Neuron (in vitro differentiated cells): ENCODE results near the gene AP1S1.
"Not testable (repeated sequence)": the region's sequence is repeated elsewhere in the genome, so short reads cannot be mapped to it uniquely, and the experiment has no call there.

Experiments
- H2AFZ ChIP-seq: one replicate; pipeline ENCODE4 v1.6.1; 2013; ENCODE audit warnings: low read depth, mild to moderate bottlenecking, inconsistent platforms, low read length, moderate library complexity
- H3K27me3 ChIP-seq: one replicate; pipeline ENCODE4 v1.6.1; 2013; ENCODE audit warnings: low read length; ENCODE audit not compliant: insufficient read depth
- H3K36me3 ChIP-seq: one replicate; pipeline ENCODE4 v1.6.1; 2013; ENCODE audit warnings: low read length; ENCODE audit not compliant: insufficient read depth
- H3K4me1 ChIP-seq: one replicate; pipeline ENCODE4 v1.6.1; 2013; ENCODE audit warnings: low read length; ENCODE audit not compliant: insufficient read depth
- H3K4me3 ChIP-seq: 2 replicates; pipeline ENCODE4 v1.5.1; 2013; ENCODE audit warnings: mild to moderate bottlenecking, low read length, moderate library complexity
- H3K9me3 ChIP-seq: one replicate; pipeline ENCODE4 v1.6.1; 2013; ENCODE audit warnings: low read length

AP1S1 gene

GRCh38 chr7:101118856-101119255 lies 35.4 kb upstream of the AP1S1 start:
- H3K4me3 ChIP-seq = no peak overlapping the region
- H3K27me3 ChIP-seq = no peaks in the 10 kb centered on the region
- peaks cover 4% of the 10 kb centered on the region for H3K4me1 ChIP-seq

GRCh38 chr7:101119876-101120275 lies 34.4 kb upstream of the AP1S1 start:
- no peaks in the 10 kb centered on the region for H3K9me3 ChIP-seq
- no peak overlapping the region for H3K4me3 ChIP-seq
- H3K36me3 ChIP-seq = no peaks in the 10 kb centered on the region
- no peak overlapping the region for H2AFZ ChIP-seq
- H3K27me3 ChIP-seq = no peaks in the 10 kb centered on the region
- H3K4me1 ChIP-seq = peaks cover 8% of the 10 kb centered on the region

More at GRCh38 chr7:101118856-101119255, 35.4 kb upstream of the AP1S1 start:
- no peak overlapping the region for H2AFZ ChIP-seq
- no peaks in the 10 kb centered on the region for H3K36me3 ChIP-seq
- no peaks in the 10 kb centered on the region for H3K9me3 ChIP-seq

- no peak overlapping the region for H3K4me3 ChIP-seq
- no peaks in the 10 kb centered on the region for H3K9me3 ChIP-seq
- H3K4me1 ChIP-seq = peaks cover 8% of the 10 kb centered on the region
- no peaks in the 10 kb centered on the region for H3K36me3 ChIP-seq
- no peaks in the 10 kb centered on the region for H3K27me3 ChIP-seq
- H2AFZ ChIP-seq = no peak overlapping the region
Measured at GRCh38 chr7:101120315-101120714, 34.0 kb upstream of the AP1S1 start.

GRCh38 chr7:101121631-101121990 lies 32.7 kb upstream of the AP1S1 start:
- not testable (repeated sequence) for H3K9me3 ChIP-seq, H3K4me3 ChIP-seq, H3K36me3 ChIP-seq, H2AFZ ChIP-seq, H3K27me3 ChIP-seq
- peaks cover 12% of the 10 kb centered on the region for H3K4me1 ChIP-seq

GRCh38 chr7:101121991-101122932 lies 32.0 kb upstream of the AP1S1 start:
- H2AFZ ChIP-seq = no peak overlapping the region
- peaks cover 19% of the 10 kb centered on the region for H3K4me1 ChIP-seq
- H3K36me3 ChIP-seq = no peaks in the 10 kb centered on the region
- H3K27me3 ChIP-seq = no peaks in the 10 kb centered on the region
- H3K9me3 ChIP-seq = no peaks in the 10 kb centered on the region
- no peak overlapping the region for H3K4me3 ChIP-seq

- H3K4me1 ChIP-seq = peaks cover 21% of the 10 kb centered on the region
- no peak overlapping the region for H2AFZ ChIP-seq
- no peak overlapping the region for H3K4me3 ChIP-seq
- H3K9me3 ChIP-seq = no peaks in the 10 kb centered on the region
- no peaks in the 10 kb centered on the region for H3K27me3 ChIP-seq
- no peaks in the 10 kb centered on the region for H3K36me3 ChIP-seq
Measured at GRCh38 chr7:101122933-101123702, 31.2 kb upstream of the AP1S1 start.

GRCh38 chr7:101123703-101124068 lies 30.6 kb upstream of the AP1S1 start:
- Histone ChIP-seq H3K27me3 (no peaks in the 10 kb centered on the region), H3K9me3 (no peaks in the 10 kb centered on the region), H3K36me3 (no peaks in the 10 kb centered on the region), H3K4me3 (no peak overlapping the region), H3K4me1 (peaks cover 21% of the 10 kb centered on the region), H2AFZ (no peak overlapping the region)

- H3K9me3 ChIP-seq = no peaks in the 10 kb centered on the region
- H2AFZ ChIP-seq = no peak overlapping the region
- peaks cover 21% of the 10 kb centered on the region for H3K4me1 ChIP-seq
- no peaks in the 10 kb centered on the region for H3K36me3 ChIP-seq
- H3K4me3 ChIP-seq = no peak overlapping the region
- H3K27me3 ChIP-seq = no peaks in the 10 kb centered on the region
Measured at GRCh38 chr7:101124376-101125056, 29.8 kb upstream of the AP1S1 start.

- H3K27me3 ChIP-seq = no peaks in the 10 kb centered on the region
- H3K9me3 ChIP-seq = no peaks in the 10 kb centered on the region
- no peak overlapping the region for H3K4me3 ChIP-seq
- H3K4me1 ChIP-seq = peaks cover 21% of the 10 kb centered on the region
- no peak overlapping the region for H2AFZ ChIP-seq
- H3K36me3 ChIP-seq = no peaks in the 10 kb centered on the region
Measured at GRCh38 chr7:101125989-101126650, 28.2 kb upstream of the AP1S1 start.

GRCh38 chr7:101126651-101127459 lies 27.4 kb upstream of the AP1S1 start, which contains the start of gene SERPINE1:
SERPINE1 (plus strand) TSS chr7:101127104; CDS start chr7:101128394, 1,290 bp downstream.
- Histone ChIP-seq H2AFZ (no peak within 1 kb of the TSS), H3K4me3 (peak within 1 kb of the TSS; percentile 26), H3K36me3 (no peaks in the 10 kb centered on the region), H3K9me3 (no peaks in the 10 kb centered on the region), H3K27me3 (no peaks in the 10 kb centered on the region), H3K4me1 (peaks cover 20% of the 10 kb centered on the region)

GRCh38 chr7:101127460-101128039 lies 26.7 kb upstream of the AP1S1 start:
- no peaks in the 10 kb centered on the region for H3K27me3 ChIP-seq
- no peaks in the 10 kb centered on the region for H3K36me3 ChIP-seq
- no peaks in the 10 kb centered on the region for H3K9me3 ChIP-seq
- H3K4me1 ChIP-seq = peaks cover 17% of the 10 kb centered on the region
- peak overlapping the region; percentile 26 for H3K4me3 ChIP-seq
- H2AFZ ChIP-seq = no peak overlapping the region
